ENCODE results near the gene ARMC12.
A peak's percentile ranks its signal among the peaks of the same experiment; 100 is the strongest.

ARMC12 gene

DNA sequence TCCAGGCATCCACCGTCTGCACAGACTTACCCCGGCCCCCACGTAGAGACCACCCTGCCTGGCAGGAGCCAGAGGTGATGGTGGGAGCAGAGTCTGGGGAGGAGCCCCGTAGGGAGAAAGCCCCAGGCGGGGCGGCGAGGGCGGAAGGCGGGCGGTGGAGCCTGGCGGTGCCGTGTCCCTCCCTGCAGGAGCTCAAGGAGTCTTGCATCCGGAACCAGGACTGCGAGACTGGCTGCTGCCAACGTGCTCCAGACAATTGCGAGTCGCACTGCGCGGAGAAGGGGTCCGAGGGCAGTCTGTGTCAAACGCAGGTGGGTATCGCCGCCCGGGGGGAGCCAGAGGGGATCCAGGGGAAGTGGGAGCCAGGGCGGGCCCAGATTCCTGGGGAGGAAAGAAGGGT is 50.0 kb downstream of the ARMC12 start:
- Histone ChIP-seq H3K9ac (ENCODE audit: low read depth, low read length) (peak overlapping the region; percentile 28; the same call in 1 of the 2 replicates), H3K36me3 (ENCODE audit: insufficient read depth, low read length) (no peaks in the 10 kb centered on the region), H3K4me1 (ENCODE audit: insufficient read depth, low read length) (peaks cover 12% of the 10 kb centered on the region; the same call in 1 of the 2 replicates), H3K9me3 (ENCODE audit: control insufficient read depth, insufficient read depth, low read length) (no peaks in the 10 kb centered on the region)

DNA sequence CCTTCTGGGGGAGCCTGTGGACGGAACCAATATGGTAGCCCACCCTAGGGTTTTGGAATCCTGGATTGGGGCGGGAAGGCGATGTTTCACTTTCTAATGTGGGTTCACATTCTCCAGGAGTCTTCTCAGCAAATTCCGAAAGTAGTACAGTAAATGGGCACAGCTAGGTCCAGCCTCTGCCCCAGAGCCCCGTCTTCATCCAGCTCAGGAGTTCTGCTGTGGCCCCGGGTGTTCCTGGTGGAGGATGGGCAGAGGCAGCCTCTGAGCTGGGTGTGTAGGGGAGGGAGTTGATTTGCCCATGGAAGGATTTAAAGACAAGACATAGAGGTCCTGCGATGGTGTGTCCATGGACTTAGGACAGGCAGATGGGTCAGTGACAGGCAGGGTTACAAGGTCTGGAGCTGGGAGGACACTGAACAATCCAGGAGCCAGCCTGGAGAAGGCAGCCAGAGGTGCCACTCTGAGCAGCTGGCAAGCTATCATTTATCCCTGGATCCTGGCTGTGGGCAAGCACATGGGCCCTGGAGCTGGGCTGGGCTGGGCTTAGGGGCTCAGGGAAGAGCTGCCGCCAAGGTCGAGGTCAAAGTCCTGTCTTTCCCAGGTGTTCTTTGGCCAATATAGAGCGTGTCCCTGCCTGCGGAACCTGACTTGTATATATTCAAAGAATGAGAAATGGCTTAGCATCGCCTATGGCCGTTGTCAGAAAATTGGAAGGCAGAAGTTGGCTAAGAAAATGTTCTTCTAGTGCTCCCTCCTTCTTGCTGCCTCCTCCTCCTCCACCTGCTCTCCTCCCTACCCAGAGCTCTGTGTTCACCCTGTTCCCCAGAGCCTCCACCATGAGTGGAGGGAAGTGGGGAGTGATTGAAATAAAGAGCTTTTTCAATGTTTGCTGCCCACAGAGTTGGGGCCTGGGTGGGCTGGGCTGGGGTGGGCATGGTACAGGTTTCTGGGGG is 50.7 kb downstream of the ARMC12 start:
- H3K9me3 ChIP-seq (ENCODE audit: control insufficient read depth, insufficient read depth, low read length), result no peaks in the 10 kb centered on the region
- no peaks in the 10 kb centered on the region for H3K36me3 ChIP-seq (ENCODE audit: insufficient read depth, low read length)
- peaks cover 12% of the 10 kb centered on the region; the same call in 1 of the 2 replicates for H3K4me1 ChIP-seq (ENCODE audit: insufficient read depth, low read length)
- peak overlapping the region; percentile 28; the same call in 1 of the 2 replicates for H3K9ac ChIP-seq (ENCODE audit: low read depth, low read length)

DNA sequence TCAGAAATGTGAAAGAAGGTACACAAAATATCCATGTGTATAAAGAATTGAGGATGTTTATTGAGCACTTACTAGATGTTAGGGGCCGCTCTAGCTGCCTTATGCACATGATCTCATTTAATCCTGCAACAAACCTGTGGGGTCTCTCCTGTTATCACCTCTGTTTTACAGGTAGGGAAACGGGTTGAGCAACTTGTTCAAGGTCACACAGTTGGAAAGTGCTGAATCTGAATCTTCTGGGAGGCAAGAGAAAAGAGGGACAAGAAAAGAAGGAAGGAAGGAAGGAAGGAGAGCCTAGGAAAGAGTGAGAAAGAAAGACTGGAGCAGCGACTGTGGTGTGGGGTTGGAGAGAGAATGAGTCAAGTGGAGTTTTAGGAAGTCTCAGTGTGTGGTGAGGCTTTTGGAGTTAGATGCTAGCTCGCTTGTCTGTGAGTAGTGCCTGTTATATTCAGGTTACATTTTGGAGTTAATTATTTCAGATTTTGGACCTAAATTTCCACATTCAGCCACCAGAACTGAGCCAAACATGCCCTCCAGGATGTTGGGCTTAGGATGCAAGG is 51.7 kb downstream of the ARMC12 start:
- Histone ChIP-seq H3K9me3 (ENCODE audit: control insufficient read depth, insufficient read depth, low read length) (no peaks in the 10 kb centered on the region), H3K36me3 (ENCODE audit: insufficient read depth, low read length) (no peaks in the 10 kb centered on the region), H3K4me1 (ENCODE audit: insufficient read depth, low read length) (peaks cover 12% of the 10 kb centered on the region; the same call in 1 of the 2 replicates), H3K9ac (ENCODE audit: low read depth, low read length) (no peak overlapping the region)

DNA sequence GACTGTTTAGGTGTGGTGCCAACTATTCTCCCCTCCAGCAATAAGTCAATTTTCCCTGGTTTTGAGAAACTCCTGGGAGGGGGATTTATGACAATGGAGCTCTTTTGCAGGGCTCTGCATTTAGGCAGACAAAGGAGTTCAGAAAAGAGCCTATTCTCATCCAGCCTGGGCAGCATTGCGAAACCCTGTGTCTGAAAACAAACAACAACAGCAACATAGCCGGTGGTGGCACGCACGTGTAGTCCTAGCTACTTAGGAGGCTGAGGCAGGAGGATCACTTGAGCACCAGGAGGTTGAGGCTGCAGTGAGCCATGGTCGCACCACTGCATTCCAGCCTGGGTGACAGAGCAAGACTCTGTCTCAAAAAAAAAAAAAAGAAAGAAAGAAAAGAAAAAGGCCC is 53.9 kb downstream of the ARMC12 start:
- Histone ChIP-seq H3K9ac (ENCODE audit: low read depth, low read length) (no peak overlapping the region), H3K4me1 (ENCODE audit: insufficient read depth, low read length) (peaks cover 12% of the 10 kb centered on the region; the same call in 1 of the 2 replicates), H3K9me3 (ENCODE audit: control insufficient read depth, insufficient read depth, low read length) (no peaks in the 10 kb centered on the region), H3K36me3 (ENCODE audit: insufficient read depth, low read length) (no peaks in the 10 kb centered on the region)

DNA sequence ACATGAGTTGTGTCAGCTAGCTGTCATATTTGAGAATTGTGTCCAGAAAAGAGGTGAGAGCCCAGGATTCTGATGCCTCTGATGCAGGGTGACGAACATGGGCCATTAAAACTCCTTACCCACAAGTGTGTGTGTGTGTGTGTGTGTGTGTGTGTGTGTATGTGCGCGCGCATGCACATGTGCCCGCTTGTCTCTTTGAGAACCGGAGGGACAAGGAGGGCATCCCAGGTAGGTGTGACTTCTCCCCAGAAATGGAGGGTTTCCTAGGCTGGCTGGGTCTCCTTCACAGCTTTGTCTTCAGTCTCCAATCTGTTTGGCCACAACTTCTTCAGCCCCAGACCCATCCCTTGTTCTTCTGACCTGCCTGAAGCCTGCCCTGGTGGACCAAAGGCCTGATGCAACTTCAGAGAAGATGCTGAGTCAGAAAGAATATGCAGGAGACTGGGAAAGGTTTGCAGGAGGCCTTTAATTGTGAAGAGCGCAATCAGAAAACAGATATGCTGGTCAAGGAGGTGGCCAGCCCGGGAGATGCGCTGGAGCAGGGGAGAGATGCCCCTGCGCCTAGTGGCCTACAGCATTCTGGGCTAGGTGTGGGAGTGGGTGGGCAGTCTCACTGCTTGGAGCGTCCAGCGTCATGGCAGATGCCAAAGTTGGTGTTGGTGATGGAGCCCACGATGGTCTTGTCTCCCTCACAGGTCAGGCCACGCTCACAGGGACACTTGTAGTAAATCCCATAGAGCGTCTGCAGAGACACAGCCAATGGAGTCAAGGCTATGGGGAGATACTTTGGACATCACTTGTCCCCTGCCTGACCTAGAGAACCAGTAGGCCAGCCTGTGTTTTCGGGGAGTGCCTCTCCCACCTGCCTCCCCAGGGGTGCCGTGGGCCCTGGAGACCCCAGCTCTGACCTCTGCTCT is 58.0 kb downstream of the ARMC12 start:
- H3K36me3 ChIP-seq (ENCODE audit: insufficient read depth, low read length), result no peaks in the 10 kb centered on the region
- H3K9ac ChIP-seq (ENCODE audit: low read depth, low read length), result no peak overlapping the region
- H3K4me1 ChIP-seq (ENCODE audit: insufficient read depth, low read length), result peaks cover 4% of the 10 kb centered on the region; the same call in 1 of the 2 replicates
- no peaks in the 10 kb centered on the region for H3K9me3 ChIP-seq (ENCODE audit: control insufficient read depth, insufficient read depth, low read length)

DNA sequence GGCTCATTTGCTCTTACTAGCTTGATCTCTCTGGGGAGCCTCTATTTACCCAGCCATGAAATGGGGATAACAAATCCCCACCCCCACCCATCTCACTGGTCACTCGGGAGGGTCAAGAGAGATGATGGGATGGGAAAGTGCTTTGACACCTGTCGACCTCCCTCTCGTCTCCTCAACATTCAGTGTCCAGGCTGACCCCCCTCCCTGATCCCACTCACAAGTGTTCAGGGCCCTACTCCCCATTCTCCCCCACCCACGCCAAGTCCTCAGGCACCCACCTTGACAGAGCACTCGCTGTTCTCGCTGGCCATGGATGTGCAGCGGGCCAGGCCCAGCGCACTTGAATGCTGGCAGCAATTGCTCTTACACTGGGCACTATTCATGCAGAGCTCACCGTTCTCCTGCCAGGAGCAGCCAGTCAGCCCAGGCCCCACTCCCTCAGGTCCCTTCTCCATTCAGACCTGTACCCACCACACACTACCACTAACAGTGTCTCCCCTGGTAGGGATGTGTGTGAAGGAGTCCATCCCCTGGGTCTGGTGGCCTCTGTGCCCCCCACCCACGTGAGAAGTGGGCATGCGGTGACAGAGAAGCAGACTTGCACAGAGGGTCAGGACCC is 58.7 kb downstream of the ARMC12 start:
- no peaks in the 10 kb centered on the region for H3K9me3 ChIP-seq (ENCODE audit: control insufficient read depth, insufficient read depth, low read length)
- no peaks in the 10 kb centered on the region for H3K36me3 ChIP-seq (ENCODE audit: insufficient read depth, low read length)
- H3K4me1 ChIP-seq (ENCODE audit: insufficient read depth, low read length), result peaks cover 4% of the 10 kb centered on the region; the same call in 1 of the 2 replicates
- no peak overlapping the region for H3K9ac ChIP-seq (ENCODE audit: low read depth, low read length)

DNA sequence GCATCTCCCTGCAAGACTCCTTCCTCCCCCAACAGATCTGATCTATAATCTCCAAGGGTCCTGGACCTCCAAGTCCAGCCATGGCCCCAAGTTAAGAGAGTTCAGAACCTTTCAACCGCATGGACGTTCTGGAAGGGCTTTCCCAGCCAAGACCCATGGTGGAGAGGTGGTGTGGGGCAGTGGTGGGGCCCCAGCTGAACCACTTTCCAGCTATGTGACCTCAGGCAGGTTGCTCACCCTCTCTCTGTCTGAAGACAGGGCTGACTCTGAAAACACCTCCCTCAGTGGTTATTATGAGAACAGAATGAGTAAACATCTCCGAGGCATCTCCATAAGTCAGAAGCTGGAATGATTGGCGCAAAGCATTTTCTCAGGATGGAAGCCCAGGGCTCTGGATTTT is 59.4 kb downstream of the ARMC12 start:
- peaks cover 6% of the 10 kb centered on the region for H3K4me1 ChIP-seq (ENCODE audit: insufficient read depth, low read length)
- no peaks in the 10 kb centered on the region for H3K9me3 ChIP-seq (ENCODE audit: control insufficient read depth, insufficient read depth, low read length)
- no peaks in the 10 kb centered on the region for H3K36me3 ChIP-seq (ENCODE audit: insufficient read depth, low read length)
- H3K9ac ChIP-seq (ENCODE audit: low read depth, low read length), result no peak overlapping the region

DNA sequence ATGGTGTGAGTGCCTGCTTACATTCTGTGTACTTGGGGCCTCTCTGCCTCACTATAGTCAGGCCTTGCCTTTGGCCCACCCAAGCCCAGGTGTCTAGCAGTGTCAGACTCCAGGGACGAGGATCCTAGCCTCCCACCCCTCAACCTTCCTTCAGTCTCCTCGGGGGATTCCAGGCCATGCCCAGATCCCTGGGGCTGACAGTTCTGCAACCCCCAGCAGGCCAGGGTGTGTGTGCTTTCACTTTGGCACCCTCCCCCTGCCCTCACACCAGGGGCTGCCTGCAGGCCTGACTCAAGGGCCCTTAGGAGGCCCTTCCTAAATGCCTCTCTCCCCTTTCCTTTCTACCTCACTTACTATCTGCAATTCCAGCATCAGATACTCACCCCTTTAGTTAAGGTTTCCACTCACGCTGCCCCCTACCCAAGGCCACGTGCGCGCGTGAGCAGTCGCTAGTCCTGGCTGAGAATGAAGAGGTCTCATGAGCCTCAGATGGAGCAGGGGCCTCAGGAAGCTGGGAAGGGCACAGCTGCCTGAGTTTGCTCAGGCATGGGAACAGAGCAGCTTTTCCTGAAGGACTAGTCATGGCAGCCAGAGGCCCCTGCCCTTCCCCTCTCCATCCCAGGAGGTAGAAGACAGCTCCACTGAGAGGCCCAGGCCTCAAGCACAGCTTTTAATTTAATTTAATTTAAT is 61.1 kb downstream of the ARMC12 start:
- Histone ChIP-seq H3K9ac (ENCODE audit: low read depth, low read length) (no peak overlapping the region), H3K9me3 (ENCODE audit: control insufficient read depth, insufficient read depth, low read length) (no peaks in the 10 kb centered on the region), H3K4me1 (ENCODE audit: insufficient read depth, low read length) (peaks cover 9% of the 10 kb centered on the region), H3K36me3 (ENCODE audit: insufficient read depth, low read length) (no peaks in the 10 kb centered on the region)
